ENCODE measurements around the gene EFHC1. TPM values are rescaled to one million over a fixed set of nuclear protein-coding genes. Genes with fewer than 3 reads are reported as not detected.

Gene EFHC1
- total and polyA plus RNA-seq, 5 experiments from 2014 or later: 2.5 to 15.5 (median 5.1) TPM

DNA sequence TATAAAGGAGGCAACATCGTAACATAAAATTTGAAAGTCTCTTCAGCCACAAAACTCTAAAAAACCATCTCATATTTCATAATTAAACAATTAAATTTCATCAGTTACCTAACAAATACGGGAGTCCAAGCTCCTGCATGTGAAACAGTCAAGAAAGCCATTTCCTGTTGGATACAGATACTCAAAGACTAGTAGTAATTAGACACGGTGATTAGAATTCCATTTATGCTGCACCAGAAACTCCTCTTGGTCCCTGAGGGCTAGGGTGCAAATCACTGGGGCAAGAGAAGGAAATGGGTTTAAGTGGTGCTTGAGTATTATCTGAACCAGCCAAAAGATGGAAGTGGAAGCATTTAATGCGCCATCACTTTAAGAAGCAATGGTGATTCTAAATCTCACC lies 129.3 kb downstream of the EFHC1 start:
- Mint-ChIP-seq H3K27me3 (no peaks in the 10 kb centered on the region), H3K27ac (no peak overlapping the region), H3K36me3 (peaks cover 0 to 22% (median 11%) of the 10 kb centered on the region in 3 donors), H3K9me3 (no peaks in the 10 kb centered on the region), H3K4me3 (no peak overlapping the region), H3K4me1 (peaks cover 33 to 86% (median 55%) of the 10 kb centered on the region in 4 donors)
- ATAC-seq: no peak
- no peak for DNase-seq
- POLR2A ChIA-PET: no interaction called here

DNA sequence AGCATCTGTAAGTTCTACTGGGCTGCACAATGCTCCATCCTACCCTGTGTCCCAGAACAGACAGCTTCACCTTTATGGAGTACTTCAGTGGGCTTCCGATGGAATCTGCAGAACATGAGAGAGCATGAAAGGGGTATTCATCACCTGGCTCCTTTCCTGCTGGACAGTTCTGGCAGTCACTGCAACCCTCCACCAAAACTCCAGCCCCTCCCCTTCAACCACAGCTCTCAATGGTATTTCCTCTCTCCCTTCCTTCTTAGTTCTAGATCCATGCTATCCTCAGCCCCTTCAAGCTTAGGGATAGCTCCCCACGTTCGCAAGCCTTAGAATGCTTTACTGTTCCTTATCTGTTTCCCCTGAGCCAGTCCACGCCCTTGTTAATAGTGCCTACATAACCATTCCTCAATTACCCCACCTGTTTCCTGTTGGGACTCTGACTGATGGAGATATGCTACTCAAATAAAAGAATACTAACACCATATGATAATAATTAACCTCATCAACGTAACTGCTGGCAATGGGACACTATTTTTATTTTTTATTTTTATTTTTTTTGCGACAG lies 130.0 kb downstream of the EFHC1 start:
- ATAC-seq (no peak), DNase-seq (no peak)
- peaks cover 0 to 22% (median 7%) of the 10 kb centered on the region in 3 donors for H3K36me3 Mint-ChIP-seq
- peaks cover 33 to 80% (median 55%) of the 10 kb centered on the region in 4 donors for H3K4me1 Mint-ChIP-seq
- POLR2A ChIA-PET: no interaction called here
- H3K4me3 Mint-ChIP-seq: no peak overlapping the region
- no peaks in the 10 kb centered on the region for H3K9me3 Mint-ChIP-seq
- H3K27me3 Mint-ChIP-seq: no peaks in the 10 kb centered on the region
- peak overlapping the region in 1 of 10 donors; percentile 3 for H3K27ac Mint-ChIP-seq

DNA sequence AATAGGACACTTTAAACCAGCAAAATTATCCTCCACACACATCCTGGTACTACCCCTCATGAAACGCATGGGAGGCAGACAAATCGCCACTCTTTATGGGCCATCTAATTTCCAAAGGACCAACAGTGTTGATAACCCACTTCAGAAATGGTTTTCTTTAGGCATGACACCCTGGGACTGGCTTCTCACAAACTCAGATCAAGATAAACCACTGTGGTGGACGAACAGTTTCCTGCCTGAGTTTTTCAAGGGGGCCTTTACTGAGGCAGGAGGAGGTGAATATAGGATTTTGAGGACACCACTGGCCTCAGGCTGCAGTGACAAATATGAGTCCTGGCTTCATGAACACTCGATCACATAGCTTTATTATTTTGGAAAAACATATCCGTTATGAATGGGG lies 130.7 kb downstream of the EFHC1 start:
- peaks cover 36 to 74% (median 50%) of the 10 kb centered on the region in 4 donors for H3K4me1 Mint-ChIP-seq
- no peak overlapping the region for H3K4me3 Mint-ChIP-seq
- no peaks in the 10 kb centered on the region for H3K27me3 Mint-ChIP-seq
- POLR2A ChIA-PET: no interaction called here
- no peak for ATAC-seq
- no peak for DNase-seq
- H3K27ac Mint-ChIP-seq: peak overlapping the region in 1 of 10 donors; percentile 52
- peaks cover 0 to 22% (median 7%) of the 10 kb centered on the region in 3 donors for H3K36me3 Mint-ChIP-seq
- H3K9me3 Mint-ChIP-seq: no peaks in the 10 kb centered on the region

DNA sequence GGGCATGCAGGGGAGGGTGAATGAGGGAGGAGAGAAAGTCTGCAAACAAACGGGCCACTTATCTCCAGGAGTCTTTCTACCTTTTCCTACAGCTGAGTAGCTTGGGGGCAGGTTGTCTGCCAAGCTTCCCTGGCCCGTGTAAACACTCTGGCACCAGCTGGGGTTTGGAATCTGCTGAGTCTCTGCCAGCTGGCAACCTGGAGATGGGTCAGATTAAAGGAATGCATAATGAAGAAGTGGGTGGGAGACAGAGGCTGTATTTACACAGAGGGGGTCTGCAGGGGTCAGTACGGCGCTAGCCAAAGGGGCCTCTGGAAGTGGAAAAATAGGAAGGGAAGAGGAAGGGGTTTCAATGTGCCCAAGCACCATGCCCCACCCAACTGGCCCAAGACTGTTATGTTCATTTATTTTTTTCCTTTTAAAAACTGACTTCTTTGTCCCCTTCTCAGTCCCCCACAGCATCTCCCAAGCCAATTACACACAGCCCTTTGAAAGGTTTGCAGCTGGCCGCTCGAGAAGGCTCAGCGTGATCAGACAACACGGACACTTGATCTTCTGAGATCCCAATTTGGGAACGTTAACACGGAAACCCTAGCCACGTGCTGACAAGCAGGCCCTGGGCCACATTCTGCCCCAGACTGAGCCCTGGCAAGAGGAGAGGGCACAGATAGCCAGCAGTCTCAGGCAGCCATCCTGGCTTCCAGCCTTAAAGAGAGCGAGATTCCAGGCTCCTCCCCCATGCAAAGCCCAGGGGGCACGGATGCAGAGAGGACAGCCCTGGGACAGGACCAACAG lies 131.5 kb downstream of the EFHC1 start:
- Mint-ChIP-seq H3K4me1 (peaks cover 31 to 70% (median 46%) of the 10 kb centered on the region in 4 donors), H3K27me3 (no peaks in the 10 kb centered on the region), H3K36me3 (peaks cover 0 to 16% (median 7%) of the 10 kb centered on the region in 3 donors), H3K27ac (peak overlapping the region in 1 of 10 donors; percentile 46), H3K9me3 (no peaks in the 10 kb centered on the region), H3K4me3 (no peak overlapping the region)
- no peak for ATAC-seq
- no peak for DNase-seq
- POLR2A ChIA-PET: no interaction called here

DNA sequence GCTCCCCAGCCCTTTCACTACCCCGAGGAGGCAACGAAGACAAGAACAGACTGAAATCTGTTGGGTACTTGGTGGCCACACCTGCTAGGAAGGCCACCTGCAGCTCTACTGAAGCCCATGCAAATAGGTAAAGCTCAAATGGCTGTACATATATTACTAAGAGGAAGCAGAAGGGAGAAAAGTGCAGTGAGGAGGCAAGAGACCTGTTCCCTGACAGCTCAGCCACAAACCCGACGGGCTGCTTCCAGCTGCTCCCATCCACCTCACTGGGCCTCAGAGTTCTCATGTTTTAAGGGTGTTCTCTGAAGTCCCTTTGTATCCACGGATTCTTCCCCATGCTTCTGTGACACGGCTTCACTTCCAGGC lies 132.1 kb downstream of the EFHC1 start:
- no peaks in the 10 kb centered on the region for H3K9me3 Mint-ChIP-seq
- POLR2A ChIA-PET: no interaction called here
- H3K36me3 Mint-ChIP-seq: peaks cover 0 to 12% (median 7%) of the 10 kb centered on the region in 3 donors
- H3K4me3 Mint-ChIP-seq: no peak overlapping the region
- DNase-seq (no peak), ATAC-seq (no peak)
- H3K27me3 Mint-ChIP-seq: no peaks in the 10 kb centered on the region
- peak overlapping the region in 1 of 10 donors; percentile 20 for H3K27ac Mint-ChIP-seq
- peaks cover 26 to 65% (median 44%) of the 10 kb centered on the region in 4 donors for H3K4me1 Mint-ChIP-seq

GRCh38 chr6:52553158-52553557 lies 133.0 kb downstream of the EFHC1 start:
- H3K9me3 Mint-ChIP-seq: no peaks in the 10 kb centered on the region
- no peaks in the 10 kb centered on the region for H3K27me3 Mint-ChIP-seq
- no peak overlapping the region for H3K4me3 Mint-ChIP-seq
- no peak for DNase-seq
- no peak overlapping the region for H3K27ac Mint-ChIP-seq
- POLR2A ChIA-PET: no interaction called here
- ATAC-seq: no peak
- H3K4me1 Mint-ChIP-seq: peaks cover 24 to 65% (median 42%) of the 10 kb centered on the region in 4 donors
- peaks cover 0 to 14% (median 7%) of the 10 kb centered on the region in 3 donors for H3K36me3 Mint-ChIP-seq

DNA sequence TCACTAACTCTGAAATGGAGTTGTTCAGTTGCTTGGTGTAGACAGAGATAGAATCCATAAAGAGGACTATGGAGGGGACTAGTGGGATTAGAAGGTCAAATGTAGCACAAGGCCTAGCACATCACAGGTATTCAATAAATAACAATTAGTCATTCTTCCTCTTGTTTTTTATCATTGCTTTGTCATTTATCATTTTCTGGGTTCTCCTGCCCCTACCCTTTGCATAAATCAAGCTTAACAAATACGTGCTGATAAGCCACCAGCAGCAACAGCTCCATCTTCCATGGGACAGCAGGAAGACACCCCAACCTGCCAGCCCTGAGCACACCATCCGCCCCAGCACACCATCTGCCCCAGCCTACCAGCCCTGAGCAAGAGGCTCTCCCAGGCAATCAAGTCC lies 133.6 kb downstream of the EFHC1 start:
- peaks cover 24 to 65% (median 41%) of the 10 kb centered on the region in 4 donors for H3K4me1 Mint-ChIP-seq
- POLR2A ChIA-PET: no interaction called here
- DNase-seq (no peak), ATAC-seq (no peak)
- no peaks in the 10 kb centered on the region for H3K9me3 Mint-ChIP-seq
- H3K27me3 Mint-ChIP-seq: no peaks in the 10 kb centered on the region
- H3K36me3 Mint-ChIP-seq: peaks cover 0 to 17% (median 11%) of the 10 kb centered on the region in 3 donors
- H3K27ac Mint-ChIP-seq: peak overlapping the region in 2 of 10 donors; percentile 66 to 86
- peak overlapping the region in 1 of 10 donors; percentile 51 for H3K4me3 Mint-ChIP-seq

- Mint-ChIP-seq H3K27ac (no peak overlapping the region), H3K9me3 (no peaks in the 10 kb centered on the region), H3K4me3 (no peak overlapping the region), H3K4me1 (peaks cover 26 to 69% (median 39%) of the 10 kb centered on the region in 4 donors), H3K36me3 (peaks cover 0 to 21% (median 4%) of the 10 kb centered on the region in 3 donors), H3K27me3 (no peaks in the 10 kb centered on the region)
- ATAC-seq (no peak), DNase-seq (no peak)
- POLR2A ChIA-PET: no interaction called here
Observed at GRCh38 chr6:52554684-52555280, 134.6 kb downstream of the EFHC1 start.

GRCh38 chr6:52555518-52556233 lies 135.5 kb downstream of the EFHC1 start:
- no peak for ATAC-seq
- DNase-seq: no peak
- Mint-ChIP-seq H3K27me3 (no peaks in the 10 kb centered on the region), H3K27ac (no peak overlapping the region), H3K9me3 (no peaks in the 10 kb centered on the region), H3K4me1 (peaks cover 21 to 65% (median 33%) of the 10 kb centered on the region in 4 donors), H3K4me3 (no peak overlapping the region), H3K36me3 (peaks cover 0 to 19% (median 4%) of the 10 kb centered on the region in 3 donors)
- POLR2A ChIA-PET: no interaction called here

DNA sequence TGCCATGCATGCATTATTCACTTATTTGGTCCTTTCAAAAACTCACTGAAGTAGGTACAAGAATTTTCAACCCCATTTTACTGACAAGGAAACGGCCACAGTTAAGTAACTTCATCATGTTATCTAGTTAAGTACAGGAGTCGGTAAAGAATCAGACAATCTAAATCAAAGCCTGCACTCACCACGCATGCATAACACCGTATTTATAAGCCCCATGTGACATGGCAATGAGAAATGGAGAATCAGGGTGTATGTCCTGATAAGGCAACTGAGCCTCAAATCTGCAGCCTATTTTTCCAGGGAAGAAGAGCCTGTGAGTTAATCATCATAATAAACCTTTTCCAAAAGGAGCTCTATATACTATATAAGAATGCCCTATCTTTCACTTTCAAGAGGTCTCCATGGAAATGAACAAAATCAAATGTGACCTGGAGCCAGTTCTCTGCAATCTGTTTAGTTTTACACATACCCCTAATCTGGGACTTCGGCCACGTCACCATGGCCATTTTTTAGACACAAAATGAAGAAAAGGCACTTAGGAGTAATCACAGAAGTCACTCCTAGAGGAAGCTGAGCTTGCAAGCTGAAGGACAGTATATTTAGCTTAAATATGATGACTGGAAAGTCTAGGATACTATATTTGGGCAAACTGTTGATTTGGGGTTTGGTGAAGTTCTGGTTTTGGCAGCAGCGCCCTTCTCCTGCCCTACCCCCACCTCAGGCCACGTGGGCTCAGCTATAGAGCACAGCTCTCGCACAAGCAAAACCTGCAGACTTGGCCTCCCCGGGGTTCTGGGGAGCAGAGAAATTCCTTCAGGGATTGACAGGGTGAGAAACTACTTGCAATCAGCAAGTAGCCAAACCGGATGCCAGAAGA lies 137.5 kb downstream of the EFHC1 start:
- ATAC-seq: no peak
- no peaks in the 10 kb centered on the region for H3K27me3 Mint-ChIP-seq
- no peak overlapping the region for H3K27ac Mint-ChIP-seq
- peaks cover 0 to 22% (median 4%) of the 10 kb centered on the region in 3 donors for H3K36me3 Mint-ChIP-seq
- no peak overlapping the region for H3K4me3 Mint-ChIP-seq
- H3K4me1 Mint-ChIP-seq: peaks cover 9 to 54% (median 24%) of the 10 kb centered on the region in 4 donors
- no peaks in the 10 kb centered on the region for H3K9me3 Mint-ChIP-seq
- POLR2A ChIA-PET: no interaction called here
- no peak for DNase-seq

DNA sequence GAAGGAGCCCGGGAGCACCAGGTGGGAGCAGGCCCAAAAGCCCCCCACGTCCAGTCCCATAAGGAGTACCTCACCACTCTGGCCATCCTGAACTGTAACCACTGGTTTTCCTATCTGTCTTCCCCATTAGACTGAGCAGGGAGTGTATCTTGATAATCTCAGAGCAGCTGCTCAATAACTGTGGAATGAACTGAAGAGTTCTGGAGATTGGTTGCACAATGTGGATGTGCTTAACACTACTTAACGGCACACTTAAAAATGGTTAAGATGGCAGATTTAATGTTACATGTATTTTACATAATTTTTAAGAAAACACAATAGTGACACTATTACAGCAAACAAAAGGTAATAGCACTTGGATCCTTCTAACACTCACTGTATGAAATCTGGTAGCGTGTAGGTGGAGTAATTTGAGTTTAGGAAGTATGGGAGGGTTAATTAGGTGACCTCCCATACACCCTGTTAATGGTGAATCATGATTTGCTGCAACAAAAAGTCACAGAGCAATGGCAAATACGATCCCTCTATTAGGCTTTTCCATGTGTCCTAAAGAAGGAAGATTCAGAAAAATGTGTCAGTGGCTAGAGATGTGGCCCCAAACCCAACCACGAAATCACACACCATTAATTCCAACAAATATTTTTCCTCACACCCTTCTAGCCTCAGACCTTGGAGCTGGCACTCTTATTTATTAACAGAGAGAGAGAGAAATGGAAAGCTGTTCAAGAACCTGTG lies 138.3 kb downstream of the EFHC1 start:
- ATAC-seq (no peak), DNase-seq (no peak)
- peaks cover 8 to 46% (median 20%) of the 10 kb centered on the region in 4 donors for H3K4me1 Mint-ChIP-seq
- no peaks in the 10 kb centered on the region for H3K27me3 Mint-ChIP-seq
- POLR2A ChIA-PET: no interaction called here
- H3K27ac Mint-ChIP-seq: peak overlapping the region in 1 of 10 donors; percentile 28
- no peak overlapping the region for H3K4me3 Mint-ChIP-seq
- H3K36me3 Mint-ChIP-seq: peaks cover 0 to 25% (median 4%) of the 10 kb centered on the region in 3 donors
- H3K9me3 Mint-ChIP-seq: no peaks in the 10 kb centered on the region

Measured in naive thymus-derived CD8-positive, alpha-beta T cell (primary cell).